CD4-positive, alpha-beta memory T cell (primary cell): ENCODE measurements around the gene GTF2H3. TPM values are rescaled to one million over a fixed set of nuclear protein-coding genes. Genes with fewer than 3 reads are reported as not detected.
A peak's percentile ranks its signal among the peaks of the same experiment; 100 is the strongest.

Source experiments
- CTCF ChIA-PET: fragments of 350-600 bp; sonication (Branson Sonifier 250); formaldehyde crosslinking; loops from one replicate; lab custom pipeline; 2021; ENCODE audit warnings: inconsistent platforms; ENCODE audit not compliant: partially characterized antibody; lab: Charles Lee
- POLR2A ChIA-PET: fragments of 350-600 bp; sonication (Branson Sonifier 250); formaldehyde crosslinking; loops from one replicate; lab custom pipeline; 2021; ENCODE audit not compliant: partially characterized antibody; lab: Charles Lee
- DNase-seq, 5 donors: peaks; one replicate each; pipeline versions ENCODE4 v3.0.0 to v3.0.0-alpha.2; 2020 to 2022; ENCODE audit warnings: mixed read lengths in 1 of 5
- H3K27ac ChIP-seq: one replicate; pipeline ENCODE4 v1.7.0; 2013; ENCODE audit warnings: low read depth, low read length
- H3K27me3 ChIP-seq: 2 replicates; pipeline ENCODE4 v1.7.0; 2013; ENCODE audit warnings: mild to moderate bottlenecking, low read length, moderate library complexity; ENCODE audit not compliant: insufficient read depth
- H3K36me3 ChIP-seq: 2 replicates; pipeline ENCODE4 v1.7.0; 2013; ENCODE audit warnings: mild to moderate bottlenecking, low read length, moderate library complexity; ENCODE audit not compliant: insufficient read depth
- H3K4me1 ChIP-seq: 2 replicates; pipeline ENCODE4 v1.7.0; 2013; ENCODE audit warnings: mild to moderate bottlenecking, low read length, moderate library complexity; ENCODE audit not compliant: insufficient read depth
- H3K4me3 ChIP-seq, 2 donors: one replicate each; pipeline ENCODE4 v1.7.0; 2013; ENCODE audit warnings: low read length in 2 of 2, mild to moderate bottlenecking in 1 of 2
- H3K9me3 ChIP-seq, 2 donors: one replicate each; pipeline ENCODE4 v1.7.0; 2013; ENCODE audit warnings: low read length in 2 of 2, control low read depth in 1 of 2; ENCODE audit not compliant: control insufficient read depth in 1 of 2
- H3K27ac Mint-ChIP-seq, 7 donors: one replicate each; pipeline ENCODE4 v1.8.0; 2020 to 2021; ENCODE audit warnings: mixed read lengths in 7 of 7, mild to moderate bottlenecking in 6 of 7, inconsistent platforms in 3 of 7, moderate library complexity in 3 of 7
- H3K27me3 Mint-ChIP-seq, 2 donors: one replicate each; pipeline ENCODE4 v1.8.0; 2020 to 2021; ENCODE audit warnings: mixed read lengths in 2 of 2
- H3K36me3 Mint-ChIP-seq, 2 donors: one replicate each; pipeline ENCODE4 v1.8.0; 2020 to 2021; ENCODE audit warnings: mixed read lengths in 2 of 2, inconsistent platforms in 1 of 2, mild to moderate bottlenecking in 1 of 2
- H3K4me1 Mint-ChIP-seq, 4 donors: one replicate each; pipeline ENCODE4 v1.8.0; 2020 to 2021; ENCODE audit warnings: mixed read lengths in 4 of 4, mild to moderate bottlenecking in 1 of 4
- H3K4me3 Mint-ChIP-seq, 8 donors: one replicate each; pipeline ENCODE4 v1.8.0; 2020 to 2021; ENCODE audit warnings: mixed read lengths in 8 of 8, mild to moderate bottlenecking in 7 of 8, moderate library complexity in 6 of 8, inconsistent platforms in 3 of 8
- H3K9me3 Mint-ChIP-seq, 8 donors: one replicate each; pipeline ENCODE4 v1.8.0; 2020 to 2021; ENCODE audit warnings: mixed read lengths in 8 of 8, mild to moderate bottlenecking in 5 of 8, inconsistent platforms in 3 of 8, moderate library complexity in 1 of 8
- intact Hi-C: fragments of 100-400 bp; cut with micrococcal nuclease; formaldehyde crosslinking; loops from one replicate; pipeline ENCODE4 v1.15.1; 2023
- polyA plus RNA-seq, 2 donors: library from polyadenylated mRNA; unstranded; fragments of 300-500 nt; fragmentation: Illumina TruSeq; gene quantifications; one replicate each; pipeline ENCODE4 v1.2.3, GENCODE V29; 2021
- total RNA-seq, 2 experiments: library from RNA; stranded (reverse); gene quantifications; one replicate each; pipeline ENCODE4 v1.2.3, GENCODE V29; 2021

GTF2H3 gene
- total and polyA plus RNA-seq, 4 experiments from 2014 or later, result 18.9 to 30.7 (median 25.2) TPM

- Mint-ChIP-seq H3K27me3 (no peaks in the 10 kb centered on the region), H3K4me3 (peak overlapping the region; percentile 92 to 98 (median 96)), H3K4me1 (peaks cover 21 to 38% (median 31%) of the 10 kb centered on the region in 4 donors), H3K36me3 (peaks cover 15 to 28% of the 10 kb centered on the region in 2 donors), H3K27ac (peak overlapping the region; percentile 92 to 99 (median 97)), H3K9me3 (peaks cover 0 to 3% (median 0%) of the 10 kb centered on the region in 8 donors)
- Histone ChIP-seq H3K36me3 (peaks cover 18% of the 10 kb centered on the region), H3K4me1 (peaks cover 23% of the 10 kb centered on the region), H3K27ac (peak overlapping the region; percentile 81), H3K9me3 (no peaks in the 10 kb centered on the region), H3K27me3 (no peaks in the 10 kb centered on the region), H3K4me3 (peak overlapping the region; percentile 83 to 92)
- DNase-seq, result no peak
- CTCF ChIA-PET, result no interaction called here
- intact Hi-C loops, result loop anchor here (5.0 kb wide), 1 partner anchor 38 kb away; the partner anchor contains the start of gene TCTN2
- POLR2A ChIA-PET, result interaction anchor here (2.4 kb wide), 1 partner anchor 32 kb away, joined by 13 read pairs; the partner anchor contains the start of gene DDX55
Measured at GRCh38 chr12:123634142-123634561, 523 bp downstream of the GTF2H3 start.

- Mint-ChIP-seq H3K27ac (no peak overlapping the region), H3K27me3 (no peaks in the 10 kb centered on the region), H3K4me1 (peaks cover 0 to 4% (median under 1%) of the 10 kb centered on the region in 4 donors), H3K9me3 (no peaks in the 10 kb centered on the region), H3K4me3 (no peak overlapping the region), H3K36me3 (peaks cover 26 to 40% of the 10 kb centered on the region in 2 donors)
- H3K36me3 ChIP-seq, result peaks cover 12% of the 10 kb centered on the region
- H3K9me3 ChIP-seq, result no peaks in the 10 kb centered on the region
- POLR2A ChIA-PET, result no interaction called here
- H3K27me3 ChIP-seq, result no peaks in the 10 kb centered on the region
- H3K4me3 ChIP-seq, result no peak overlapping the region
- DNase-seq, result no peak
- intact Hi-C loops, result no loop called here
- H3K27ac ChIP-seq, result no peak overlapping the region
- H3K4me1 ChIP-seq, result no peaks in the 10 kb centered on the region
- CTCF ChIA-PET, result no interaction called here
Measured at GRCh38 chr12:123643911-123644310, 10.3 kb downstream of the GTF2H3 start.

- H3K4me1 Mint-ChIP-seq, result peaks cover 0 to 2% (median under 1%) of the 10 kb centered on the region in 4 donors
- H3K9me3 Mint-ChIP-seq, result no peaks in the 10 kb centered on the region
- Histone ChIP-seq H3K4me3 (no peak overlapping the region), H3K27ac (no peak overlapping the region), H3K4me1 (no peaks in the 10 kb centered on the region), H3K36me3 (peaks cover 19% of the 10 kb centered on the region), H3K27me3 (no peaks in the 10 kb centered on the region), H3K9me3 (no peaks in the 10 kb centered on the region)
- peak overlapping the region in 1 of 7 donors; percentile 30 for H3K27ac Mint-ChIP-seq
- DNase-seq, result no peak
- ChIA-PET POLR2A (interaction anchor here (1.2 kb wide), 1 partner anchor 412 kb away, joined by 3 read pairs; the partner anchor contains the start of genes MPHOSPH9 and MTRFR), CTCF (interaction anchor here (0.9 kb wide), 1 partner anchor 11 kb away, joined by 3 read pairs; no protein-coding TSS in a partner anchor)
- H3K4me3 Mint-ChIP-seq, result no peak overlapping the region
- H3K36me3 Mint-ChIP-seq, result peaks cover 26 to 40% of the 10 kb centered on the region in 2 donors
- intact Hi-C loops, result no loop called here
- H3K27me3 Mint-ChIP-seq, result no peaks in the 10 kb centered on the region
Measured at GRCh38 chr12:123645380-123645779, 11.8 kb downstream of the GTF2H3 start.

GRCh38 chr12:123645878-123646277, 12.2 kb downstream of the GTF2H3 start:
- Mint-ChIP-seq H3K27ac (no peak overlapping the region), H3K27me3 (no peaks in the 10 kb centered on the region), H3K4me3 (no peak overlapping the region), H3K9me3 (no peaks in the 10 kb centered on the region), H3K36me3 (peaks cover 30 to 43% of the 10 kb centered on the region in 2 donors), H3K4me1 (peaks cover 0 to 2% (median 0%) of the 10 kb centered on the region in 4 donors)
- H3K4me3 ChIP-seq, result no peak overlapping the region
- ChIA-PET POLR2A (interaction anchor here (1.2 kb wide), 1 partner anchor 413 kb away, joined by 3 read pairs; the partner anchor contains the start of genes MPHOSPH9 and MTRFR), CTCF (interaction anchor here (0.6 kb wide), 1 partner anchor 454 kb away, joined by 3 read pairs; no protein-coding TSS in a partner anchor)
- no peaks in the 10 kb centered on the region for H3K9me3 ChIP-seq
- H3K27ac ChIP-seq, result no peak overlapping the region
- H3K4me1 ChIP-seq, result no peaks in the 10 kb centered on the region
- peaks cover 19% of the 10 kb centered on the region for H3K36me3 ChIP-seq
- no peaks in the 10 kb centered on the region for H3K27me3 ChIP-seq
- no peak for DNase-seq
- intact Hi-C loops, result no loop called here

GRCh38 chr12:123648401-123648800, 14.8 kb downstream of the GTF2H3 start:
- no peak overlapping the region for H3K27ac ChIP-seq
- no peaks in the 10 kb centered on the region for H3K4me1 ChIP-seq
- peaks cover 0 to 2% (median 0%) of the 10 kb centered on the region in 4 donors for H3K4me1 Mint-ChIP-seq
- H3K27me3 Mint-ChIP-seq, result no peaks in the 10 kb centered on the region
- peaks cover 30 to 39% of the 10 kb centered on the region in 2 donors for H3K36me3 Mint-ChIP-seq
- intact Hi-C loops, result no loop called here
- CTCF ChIA-PET, result interaction anchor here (0.6 kb wide), 1 partner anchor 348 kb away, joined by 3 read pairs; no protein-coding TSS in a partner anchor
- DNase-seq, result no peak
- H3K9me3 ChIP-seq, result no peaks in the 10 kb centered on the region
- H3K4me3 ChIP-seq, result no peak overlapping the region
- H3K27ac Mint-ChIP-seq, result no peak overlapping the region
- H3K36me3 ChIP-seq, result peaks cover 19% of the 10 kb centered on the region
- POLR2A ChIA-PET, result no interaction called here
- H3K27me3 ChIP-seq, result no peaks in the 10 kb centered on the region
- H3K9me3 Mint-ChIP-seq, result no peaks in the 10 kb centered on the region
- no peak overlapping the region for H3K4me3 Mint-ChIP-seq

GRCh38 chr12:123654129-123654701, 20.6 kb downstream of the GTF2H3 start:
- CTCF ChIA-PET, result no interaction called here
- POLR2A ChIA-PET, result no interaction called here
- H3K27me3 ChIP-seq, result no peaks in the 10 kb centered on the region
- H3K27ac ChIP-seq, result no peak overlapping the region
- H3K9me3 ChIP-seq, result no peaks in the 10 kb centered on the region
- H3K4me3 Mint-ChIP-seq, result no peak overlapping the region
- H3K9me3 Mint-ChIP-seq, result no peaks in the 10 kb centered on the region
- intact Hi-C loops, result no loop called here
- peaks cover under 1 to 3% (median 2%) of the 10 kb centered on the region in 4 donors for H3K4me1 Mint-ChIP-seq
- peaks cover 13% of the 10 kb centered on the region for H3K36me3 ChIP-seq
- H3K4me1 ChIP-seq, result no peaks in the 10 kb centered on the region
- no peaks in the 10 kb centered on the region for H3K27me3 Mint-ChIP-seq
- peaks cover 39 to 46% of the 10 kb centered on the region in 2 donors for H3K36me3 Mint-ChIP-seq
- no peak for DNase-seq
- H3K27ac Mint-ChIP-seq, result no peak overlapping the region
- H3K4me3 ChIP-seq, result no peak overlapping the region

- CTCF ChIA-PET, result no interaction called here
- no peak overlapping the region for H3K4me3 ChIP-seq
- H3K4me3 Mint-ChIP-seq, result no peak overlapping the region
- H3K27me3 Mint-ChIP-seq, result no peaks in the 10 kb centered on the region
- no peak overlapping the region for H3K27ac ChIP-seq
- no peaks in the 10 kb centered on the region for H3K9me3 Mint-ChIP-seq
- H3K36me3 ChIP-seq, result peaks cover 5% of the 10 kb centered on the region
- H3K4me1 ChIP-seq, result peaks cover 11% of the 10 kb centered on the region
- peaks cover 9 to 11% (median 10%) of the 10 kb centered on the region in 4 donors for H3K4me1 Mint-ChIP-seq
- intact Hi-C loops, result no loop called here
- POLR2A ChIA-PET, result no interaction called here
- H3K9me3 ChIP-seq, result no peaks in the 10 kb centered on the region
- no peak overlapping the region for H3K27ac Mint-ChIP-seq
- no peak for DNase-seq
- peaks cover 38 to 55% of the 10 kb centered on the region in 2 donors for H3K36me3 Mint-ChIP-seq
- H3K27me3 ChIP-seq, result no peaks in the 10 kb centered on the region
Measured at GRCh38 chr12:123655420-123655819, 21.8 kb downstream of the GTF2H3 start.
